WTC11 (cell line): ENCODE data around the gene PTPRN2. TPM values are rescaled to one million over a fixed set of nuclear protein-coding genes. Genes with fewer than 3 reads are reported as not detected.

Source experiments
- ATAC-seq: fragments of 200-7000 bp; cut with Tn5 transposase; 2 replicates; pipeline ENCODE4 v1.10.0; 2021; ENCODE audit warnings: mild to moderate bottlenecking, moderate library complexity
- CTCF ChIA-PET: fragments of 300-600 bp; sonication (Branson Sonifier 250); formaldehyde crosslinking; loops from one replicate; lab custom pipeline; 2021; ENCODE audit warnings: antibody characterized with exemption; lab: Charles Lee
- POLR2A ChIA-PET: fragments of 350-600 bp; sonication (Branson Sonifier 250); formaldehyde crosslinking; loops from one replicate; lab custom pipeline; 2021; ENCODE audit warnings: antibody characterized with exemption; lab: Charles Lee
- DNase-seq: peaks from one replicate; pipeline ENCODE4 v3.0.0; 2021; ENCODE audit warnings: low spot score
- H3K27ac Mint-ChIP-seq: 2 replicates; pipeline ENCODE4 v1.8.0; 2021; ENCODE audit warnings: mixed read lengths
- H3K27me3 Mint-ChIP-seq: 2 replicates; pipeline ENCODE4 v1.8.0; 2021; ENCODE audit warnings: low read depth, mild to moderate bottlenecking, moderate library complexity, mixed read lengths
- H3K36me3 Mint-ChIP-seq: 2 replicates; pipeline ENCODE4 v1.8.0; 2021; ENCODE audit warnings: mixed read lengths
- H3K4me1 Mint-ChIP-seq: 2 replicates; pipeline ENCODE4 v1.8.0; 2022; ENCODE audit warnings: mixed read lengths
- H3K4me3 Mint-ChIP-seq: 2 replicates; pipeline ENCODE4 v1.8.0; 2021; ENCODE audit warnings: mild to moderate bottlenecking, moderate library complexity, mixed read lengths
- H3K9me3 Mint-ChIP-seq: 2 replicates; pipeline ENCODE4 v1.8.0; 2021; ENCODE audit warnings: mixed read lengths
- EMX1 ChIP-seq: fragments of 250-450 bp; sonication (Bioruptor Pico); IDR thresholded peaks from 2 replicates; pipeline ENCODE4 v1.8.0; 2021; ENCODE audit warnings: mild to moderate bottlenecking
- HMGA2 ChIP-seq: fragments of 250-450 bp; sonication (Bioruptor Pico); IDR thresholded peaks from 2 replicates; pipeline ENCODE4 v1.4.0; 2021; ENCODE audit warnings: mild to moderate bottlenecking, moderate library complexity
- JUN ChIP-seq: sonication (generic); formaldehyde crosslinking; IDR thresholded peaks from 2 replicates; pipeline ENCODE4 v1.8.0; 2023; ENCODE audit warnings: mild to moderate bottlenecking, missing genetic modification reagents
- KAT7 ChIP-seq: sonication (generic); formaldehyde crosslinking; IDR thresholded peaks from 2 replicates; pipeline ENCODE4 v1.8.1; 2023; ENCODE audit warnings: missing genetic modification reagents, mild to moderate bottlenecking, borderline replicate concordance
- MXD4 ChIP-seq: fragments of 250-450 bp; sonication (Bioruptor Pico); IDR thresholded peaks from 2 replicates; pipeline ENCODE4 v1.8.0; 2021; ENCODE audit warnings: mild to moderate bottlenecking, moderate library complexity, borderline replicate concordance
- PRRX2 ChIP-seq: fragments of 250-450 bp; sonication (Bioruptor Pico); IDR thresholded peaks from 2 replicates; pipeline ENCODE4 v1.8.0; 2021; ENCODE audit warnings: mild to moderate bottlenecking
- SOX15 ChIP-seq: fragments of 250-450 bp; sonication (Bioruptor Pico); IDR thresholded peaks from 2 replicates; pipeline ENCODE4 v1.9.0; 2021; ENCODE audit warnings: mild to moderate bottlenecking
- TP53 ChIP-seq: sonication (generic); formaldehyde crosslinking; IDR thresholded peaks from 2 replicates; pipeline ENCODE4 v1.8.1; 2023; ENCODE audit warnings: mild to moderate bottlenecking, missing genetic modification reagents
- ZNF317 ChIP-seq: sonication (generic); formaldehyde crosslinking; IDR thresholded peaks from 2 replicates; pipeline ENCODE4 v1.8.1; 2023; ENCODE audit warnings: low read depth, mild to moderate bottlenecking, moderate library complexity, missing genetic modification reagents, borderline replicate concordance
- total RNA-seq: library from RNA; stranded (reverse); gene quantifications from 3 replicates; pipeline ENCODE4 v1.2.3, GENCODE V29; 2021
- TF ChIP-seq, protein P1 (sequence below): fragments of 250-450 bp; sonication (Bioruptor Pico); IDR thresholded peaks from 2 replicates; pipeline ENCODE4 v1.8.0; 2021; ENCODE audit warnings: mild to moderate bottlenecking
- TF ChIP-seq, protein P2 (sequence below): sonication (generic); formaldehyde crosslinking; IDR thresholded peaks from 2 replicates; pipeline ENCODE4 v1.8.1; 2023; ENCODE audit warnings: mild to moderate bottlenecking, missing genetic modification reagents
- TF ChIP-seq, protein P3 (sequence below): sonication (generic); formaldehyde crosslinking; IDR thresholded peaks from 2 replicates; pipeline ENCODE4 v1.8.0; 2022; ENCODE audit warnings: missing genetic modification reagents
- TF ChIP-seq, protein P4 (sequence below): fragments of 250-450 bp; sonication (Bioruptor Pico); IDR thresholded peaks from 2 replicates; pipeline ENCODE4 v1.9.0; 2021; ENCODE audit warnings: moderate library complexity, mild to moderate bottlenecking, inconsistent platforms, borderline replicate concordance
- TF ChIP-seq, protein P5 (sequence below): sonication (generic); formaldehyde crosslinking; IDR thresholded peaks from 2 replicates; pipeline ENCODE4 v1.8.1; 2023; ENCODE audit warnings: mild to moderate bottlenecking, missing genetic modification reagents, borderline replicate concordance
- TF ChIP-seq, protein P6 (sequence below): fragments of 250-450 bp; sonication (Bioruptor Pico); IDR thresholded peaks from 2 replicates; pipeline ENCODE4 v1.9.0; 2021; ENCODE audit warnings: mild to moderate bottlenecking
- TF ChIP-seq, protein P7 (sequence below): fragments of 250-450 bp; sonication (Bioruptor Pico); conservative IDR thresholded peaks from 2 replicates; pipeline ENCODE4 v1.9.0; 2021; ENCODE audit warnings: mild to moderate bottlenecking
- TF ChIP-seq, protein P8 (sequence below): sonication (generic); formaldehyde crosslinking; IDR thresholded peaks from 2 replicates; pipeline ENCODE4 v1.8.1; 2022; ENCODE audit warnings: mild to moderate bottlenecking, missing genetic modification reagents, moderate library complexity, borderline replicate concordance

Gene PTPRN2
- total RNA-seq, 1 experiment from 2014 or later: 4.7 TPM

DNA sequence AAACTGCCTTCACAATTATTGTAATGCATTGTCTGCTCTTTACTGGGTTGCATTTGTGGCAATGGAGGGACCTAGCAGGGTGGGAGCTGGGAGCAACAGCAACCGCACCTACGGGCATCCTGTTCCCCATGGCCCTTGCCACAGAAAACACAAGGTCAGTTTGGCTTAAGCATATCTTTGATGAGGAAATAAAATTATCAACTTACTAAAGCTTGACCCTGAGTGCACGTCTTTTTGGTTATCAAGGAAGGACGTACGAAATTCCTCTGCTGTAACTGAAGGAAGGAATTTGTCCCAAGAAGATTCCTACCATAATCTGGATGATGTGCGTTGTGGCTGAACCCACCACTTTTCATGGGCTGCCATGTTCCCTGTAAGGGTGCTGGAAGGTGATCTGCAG, 19.9 kb upstream of the PTPRN2 start:
- Mint-ChIP-seq H3K36me3 (peaks cover 21% of the 10 kb centered on the region; the same call in 1 of the 2 replicates), H3K4me1 (no peaks in the 10 kb centered on the region), H3K27ac (no peak overlapping the region), H3K9me3 (no peaks in the 10 kb centered on the region), H3K4me3 (no peak overlapping the region), H3K27me3 (no peaks in the 10 kb centered on the region)
- CTCF ChIA-PET: no interaction called here
- POLR2A ChIA-PET: no interaction called here
- no peak for ATAC-seq
- no peak for DNase-seq
- TF ChIP-seq ZNF317 (CRISPR knock-in tag) (no peak), EMX1 (CRISPR knock-in tag) (no peak), TP53 (CRISPR knock-in tag) (no peak), JUN (CRISPR knock-in tag) (no peak), MXD4 (CRISPR knock-in tag) (no peak), HMGA2 (CRISPR knock-in tag) (no peak), SOX15 (CRISPR knock-in tag) (no peak)
- TF ChIP-seq, protein P1, sequence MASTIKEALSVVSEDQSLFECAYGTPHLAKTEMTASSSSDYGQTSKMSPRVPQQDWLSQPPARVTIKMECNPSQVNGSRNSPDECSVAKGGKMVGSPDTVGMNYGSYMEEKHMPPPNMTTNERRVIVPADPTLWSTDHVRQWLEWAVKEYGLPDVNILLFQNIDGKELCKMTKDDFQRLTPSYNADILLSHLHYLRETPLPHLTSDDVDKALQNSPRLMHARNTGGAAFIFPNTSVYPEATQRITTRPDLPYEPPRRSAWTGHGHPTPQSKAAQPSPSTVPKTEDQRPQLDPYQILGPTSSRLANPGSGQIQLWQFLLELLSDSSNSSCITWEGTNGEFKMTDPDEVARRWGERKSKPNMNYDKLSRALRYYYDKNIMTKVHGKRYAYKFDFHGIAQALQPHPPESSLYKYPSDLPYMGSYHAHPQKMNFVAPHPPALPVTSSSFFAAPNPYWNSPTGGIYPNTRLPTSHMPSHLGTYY: no peak
- TF ChIP-seq, protein P2, sequence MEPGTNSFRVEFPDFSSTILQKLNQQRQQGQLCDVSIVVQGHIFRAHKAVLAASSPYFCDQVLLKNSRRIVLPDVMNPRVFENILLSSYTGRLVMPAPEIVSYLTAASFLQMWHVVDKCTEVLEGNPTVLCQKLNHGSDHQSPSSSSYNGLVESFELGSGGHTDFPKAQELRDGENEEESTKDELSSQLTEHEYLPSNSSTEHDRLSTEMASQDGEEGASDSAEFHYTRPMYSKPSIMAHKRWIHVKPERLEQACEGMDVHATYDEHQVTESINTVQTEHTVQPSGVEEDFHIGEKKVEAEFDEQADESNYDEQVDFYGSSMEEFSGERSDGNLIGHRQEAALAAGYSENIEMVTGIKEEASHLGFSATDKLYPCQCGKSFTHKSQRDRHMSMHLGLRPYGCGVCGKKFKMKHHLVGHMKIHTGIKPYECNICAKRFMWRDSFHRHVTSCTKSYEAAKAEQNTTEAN (CRISPR knock-in tag): no peak
- TF ChIP-seq, protein P3, sequence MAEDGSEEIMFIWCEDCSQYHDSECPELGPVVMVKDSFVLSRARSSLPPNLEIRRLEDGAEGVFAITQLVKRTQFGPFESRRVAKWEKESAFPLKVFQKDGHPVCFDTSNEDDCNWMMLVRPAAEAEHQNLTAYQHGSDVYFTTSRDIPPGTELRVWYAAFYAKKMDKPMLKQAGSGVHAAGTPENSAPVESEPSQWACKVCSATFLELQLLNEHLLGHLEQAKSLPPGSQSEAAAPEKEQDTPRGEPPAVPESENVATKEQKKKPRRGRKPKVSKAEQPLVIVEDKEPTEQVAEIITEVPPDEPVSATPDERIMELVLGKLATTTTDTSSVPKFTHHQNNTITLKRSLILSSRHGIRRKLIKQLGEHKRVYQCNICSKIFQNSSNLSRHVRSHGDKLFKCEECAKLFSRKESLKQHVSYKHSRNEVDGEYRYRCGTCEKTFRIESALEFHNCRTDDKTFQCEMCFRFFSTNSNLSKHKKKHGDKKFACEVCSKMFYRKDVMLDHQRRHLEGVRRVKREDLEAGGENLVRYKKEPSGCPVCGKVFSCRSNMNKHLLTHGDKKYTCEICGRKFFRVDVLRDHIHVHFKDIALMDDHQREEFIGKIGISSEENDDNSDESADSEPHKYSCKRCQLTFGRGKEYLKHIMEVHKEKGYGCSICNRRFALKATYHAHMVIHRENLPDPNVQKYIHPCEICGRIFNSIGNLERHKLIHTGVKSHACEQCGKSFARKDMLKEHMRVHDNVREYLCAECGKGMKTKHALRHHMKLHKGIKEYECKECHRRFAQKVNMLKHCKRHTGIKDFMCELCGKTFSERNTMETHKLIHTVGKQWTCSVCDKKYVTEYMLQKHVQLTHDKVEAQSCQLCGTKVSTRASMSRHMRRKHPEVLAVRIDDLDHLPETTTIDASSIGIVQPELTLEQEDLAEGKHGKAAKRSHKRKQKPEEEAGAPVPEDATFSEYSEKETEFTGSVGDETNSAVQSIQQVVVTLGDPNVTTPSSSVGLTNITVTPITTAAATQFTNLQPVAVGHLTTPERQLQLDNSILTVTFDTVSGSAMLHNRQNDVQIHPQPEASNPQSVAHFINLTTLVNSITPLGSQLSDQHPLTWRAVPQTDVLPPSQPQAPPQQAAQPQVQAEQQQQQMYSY (CRISPR knock-in tag): no peak
- TF ChIP-seq, protein P4, sequence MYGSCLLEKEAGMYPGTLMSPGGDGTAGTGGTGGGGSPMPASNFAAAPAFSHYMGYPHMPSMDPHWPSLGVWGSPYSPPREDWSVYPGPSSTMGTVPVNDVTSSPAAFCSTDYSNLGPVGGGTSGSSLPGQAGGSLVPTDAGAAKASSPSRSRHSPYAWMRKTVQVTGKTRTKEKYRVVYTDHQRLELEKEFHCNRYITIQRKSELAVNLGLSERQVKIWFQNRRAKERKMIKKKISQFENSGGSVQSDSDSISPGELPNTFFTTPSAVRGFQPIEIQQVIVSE: no peak
- TF ChIP-seq, protein P5, sequence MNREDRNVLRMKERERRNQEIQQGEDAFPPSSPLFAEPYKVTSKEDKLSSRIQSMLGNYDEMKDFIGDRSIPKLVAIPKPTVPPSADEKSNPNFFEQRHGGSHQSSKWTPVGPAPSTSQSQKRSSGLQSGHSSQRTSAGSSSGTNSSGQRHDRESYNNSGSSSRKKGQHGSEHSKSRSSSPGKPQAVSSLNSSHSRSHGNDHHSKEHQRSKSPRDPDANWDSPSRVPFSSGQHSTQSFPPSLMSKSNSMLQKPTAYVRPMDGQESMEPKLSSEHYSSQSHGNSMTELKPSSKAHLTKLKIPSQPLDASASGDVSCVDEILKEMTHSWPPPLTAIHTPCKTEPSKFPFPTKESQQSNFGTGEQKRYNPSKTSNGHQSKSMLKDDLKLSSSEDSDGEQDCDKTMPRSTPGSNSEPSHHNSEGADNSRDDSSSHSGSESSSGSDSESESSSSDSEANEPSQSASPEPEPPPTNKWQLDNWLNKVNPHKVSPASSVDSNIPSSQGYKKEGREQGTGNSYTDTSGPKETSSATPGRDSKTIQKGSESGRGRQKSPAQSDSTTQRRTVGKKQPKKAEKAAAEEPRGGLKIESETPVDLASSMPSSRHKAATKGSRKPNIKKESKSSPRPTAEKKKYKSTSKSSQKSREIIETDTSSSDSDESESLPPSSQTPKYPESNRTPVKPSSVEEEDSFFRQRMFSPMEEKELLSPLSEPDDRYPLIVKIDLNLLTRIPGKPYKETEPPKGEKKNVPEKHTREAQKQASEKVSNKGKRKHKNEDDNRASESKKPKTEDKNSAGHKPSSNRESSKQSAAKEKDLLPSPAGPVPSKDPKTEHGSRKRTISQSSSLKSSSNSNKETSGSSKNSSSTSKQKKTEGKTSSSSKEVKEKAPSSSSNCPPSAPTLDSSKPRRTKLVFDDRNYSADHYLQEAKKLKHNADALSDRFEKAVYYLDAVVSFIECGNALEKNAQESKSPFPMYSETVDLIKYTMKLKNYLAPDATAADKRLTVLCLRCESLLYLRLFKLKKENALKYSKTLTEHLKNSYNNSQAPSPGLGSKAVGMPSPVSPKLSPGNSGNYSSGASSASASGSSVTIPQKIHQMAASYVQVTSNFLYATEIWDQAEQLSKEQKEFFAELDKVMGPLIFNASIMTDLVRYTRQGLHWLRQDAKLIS (CRISPR knock-in tag): no peak
- TF ChIP-seq, all 79 proteins: peak for 0

DNA sequence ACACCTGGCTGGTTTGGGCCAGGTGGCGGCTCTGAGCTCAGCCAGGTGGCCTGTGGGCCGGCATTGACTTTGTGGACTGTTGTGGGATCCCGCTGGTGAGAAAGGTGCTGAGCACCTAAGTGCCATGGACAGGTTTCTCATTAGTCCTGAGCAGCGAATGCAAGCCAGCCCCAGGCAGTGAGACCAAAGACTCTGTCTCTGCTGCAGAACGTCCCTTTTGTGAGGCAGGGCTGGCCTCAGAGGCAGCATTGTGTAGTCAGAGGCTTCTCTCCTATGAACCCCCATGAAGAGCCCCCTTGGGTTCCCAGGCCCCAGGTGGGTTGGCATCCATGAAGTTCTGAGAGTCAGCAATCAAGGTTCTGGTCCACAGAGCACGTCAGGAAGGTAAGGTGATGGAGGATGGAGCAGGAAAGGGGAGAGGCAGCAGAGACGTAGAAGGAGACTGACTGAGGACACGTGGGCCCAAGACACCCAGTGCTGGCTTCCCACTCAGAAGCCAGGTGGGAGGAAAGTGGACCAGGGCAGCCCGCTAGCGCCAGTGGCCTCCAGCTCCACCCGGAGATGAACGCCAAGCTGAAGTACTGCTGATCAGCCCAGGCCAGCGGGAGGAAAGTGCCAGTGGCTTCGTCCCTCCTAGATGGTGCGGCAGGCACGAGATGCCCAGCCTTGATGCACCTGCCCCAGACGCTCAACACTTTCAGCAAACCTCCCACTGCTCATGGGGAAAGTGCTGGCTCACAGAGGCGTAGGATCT, 19.2 kb upstream of the PTPRN2 start:
- ChIA-PET POLR2A (no interaction called here), CTCF (interaction anchor here (1.6 kb wide), 1 partner anchor 40 kb away, joined by 6 read pairs; no protein-coding TSS in a partner anchor)

More for the DNA sequence above, 19.2 kb upstream of the PTPRN2 start:
- ATAC-seq (no peak), DNase-seq (no peak)
- H3K4me1 Mint-ChIP-seq: no peaks in the 10 kb centered on the region
- no peaks in the 10 kb centered on the region for H3K9me3 Mint-ChIP-seq
- TF ChIP-seq, protein P6, sequence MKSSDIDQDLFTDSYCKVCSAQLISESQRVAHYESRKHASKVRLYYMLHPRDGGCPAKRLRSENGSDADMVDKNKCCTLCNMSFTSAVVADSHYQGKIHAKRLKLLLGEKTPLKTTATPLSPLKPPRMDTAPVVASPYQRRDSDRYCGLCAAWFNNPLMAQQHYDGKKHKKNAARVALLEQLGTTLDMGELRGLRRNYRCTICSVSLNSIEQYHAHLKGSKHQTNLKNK (CRISPR knock-in tag): no peak
- no peak for TF ChIP-seq KAT7 (CRISPR knock-in tag)
- TF ChIP-seq, protein P1: no peak
- TF ChIP-seq, protein P7, sequence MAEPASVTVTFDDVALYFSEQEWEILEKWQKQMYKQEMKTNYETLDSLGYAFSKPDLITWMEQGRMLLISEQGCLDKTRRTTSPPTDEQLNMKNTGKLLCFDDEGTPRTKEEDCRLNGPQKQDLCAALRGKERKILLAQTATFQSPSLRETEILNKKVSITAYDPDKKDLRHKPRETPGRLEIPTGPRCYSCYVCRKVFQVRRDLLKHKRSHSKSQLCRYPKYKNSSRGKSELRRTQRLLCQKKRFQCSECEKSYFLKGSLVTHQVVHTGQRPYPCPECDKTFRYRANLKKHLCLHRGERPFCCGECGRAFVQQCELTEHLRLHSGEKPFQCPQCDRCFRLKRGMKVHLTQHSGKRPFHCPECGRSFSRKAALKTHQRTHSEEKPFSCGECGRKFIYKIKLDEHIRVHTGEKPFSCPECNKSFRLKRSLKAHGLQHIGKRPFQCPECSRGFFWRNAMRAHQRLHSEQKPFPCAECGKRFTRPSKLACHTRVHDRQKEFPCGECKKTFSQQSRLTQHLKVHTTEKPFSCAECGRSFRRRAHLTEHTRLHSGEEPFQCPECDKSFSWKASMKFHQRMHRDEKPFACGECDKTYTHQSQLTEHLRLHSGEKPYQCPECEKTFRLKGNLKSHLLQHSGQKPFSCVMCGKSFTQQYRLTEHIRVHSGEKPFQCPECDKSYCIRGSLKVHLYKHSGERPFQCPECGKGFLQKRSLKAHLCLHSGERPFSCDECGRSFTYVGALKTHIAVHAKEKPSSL (CRISPR knock-in tag): no peak
- TF ChIP-seq PRRX2 (CRISPR knock-in tag): no peak
- TF ChIP-seq, protein P8, sequence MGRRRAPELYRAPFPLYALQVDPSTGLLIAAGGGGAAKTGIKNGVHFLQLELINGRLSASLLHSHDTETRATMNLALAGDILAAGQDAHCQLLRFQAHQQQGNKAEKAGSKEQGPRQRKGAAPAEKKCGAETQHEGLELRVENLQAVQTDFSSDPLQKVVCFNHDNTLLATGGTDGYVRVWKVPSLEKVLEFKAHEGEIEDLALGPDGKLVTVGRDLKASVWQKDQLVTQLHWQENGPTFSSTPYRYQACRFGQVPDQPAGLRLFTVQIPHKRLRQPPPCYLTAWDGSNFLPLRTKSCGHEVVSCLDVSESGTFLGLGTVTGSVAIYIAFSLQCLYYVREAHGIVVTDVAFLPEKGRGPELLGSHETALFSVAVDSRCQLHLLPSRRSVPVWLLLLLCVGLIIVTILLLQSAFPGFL (CRISPR knock-in tag): no peak
- no peak for TF ChIP-seq SOX15 (CRISPR knock-in tag)
- no peak for TF ChIP-seq EMX1 (CRISPR knock-in tag)
- no peaks in the 10 kb centered on the region for H3K27me3 Mint-ChIP-seq
- H3K27ac Mint-ChIP-seq: no peak overlapping the region
- H3K4me3 Mint-ChIP-seq: no peak overlapping the region
- peaks cover 21% of the 10 kb centered on the region; the same call in 1 of the 2 replicates for H3K36me3 Mint-ChIP-seq
